ENCODE data around the gene COL9A3. TPM values are rescaled to one million over a fixed set of nuclear protein-coding genes. Genes with fewer than 3 reads are reported as not detected.

The COL9A3 gene
- total and polyA plus RNA-seq, 2 of the 8 experiments (the other 6 are each of a cell fraction or from before 2014, with no cell fraction given) = 21.7 to 80.1 TPM

- no peak for TF ChIP-seq ZNF274 (IDR thresholded peaks at IDR 0.05; ENCODE audit: borderline replicate concordance, extremely low read depth, low read length)
- no peak for TF ChIP-seq POLR2AphosphoS5 (IDR thresholded peaks at IDR 0.05; ENCODE audit: low read depth, low read length)
- TF ChIP-seq TAF7 (optimal IDR thresholded peaks at IDR 0.05; ENCODE audit: borderline replicate concordance, low read depth, low read length) = no peak
- no peak for TF ChIP-seq ASH2L (IDR thresholded peaks at IDR 0.05; ENCODE audit: low read length)
- no peak for TF ChIP-seq KDM4A (IDR thresholded peaks at IDR 0.05; ENCODE audit: low read depth, low read length, severe bottlenecking)
- no peak for TF ChIP-seq GTF2F1 (IDR thresholded peaks at IDR 0.05; ENCODE audit: borderline replicate concordance, low read depth, low read length)
Observed at GRCh38 chr20:62785393-62785792, 31.5 kb upstream of the COL9A3 start (continued).

Data from H1 (cell line).